ENCODE results near the gene MYL2.

- TF ChIP-seq CTCF (IDR thresholded peaks at IDR 0.05; ENCODE audit: insufficient read depth, low read depth, low read length), result no peak
- TF ChIP-seq EZH2 (IDR thresholded peaks at IDR 0.05; ENCODE audit: insufficient read depth, low read length), result no peak
Observed at GRCh38 chr12:110960795-110961194, 40.4 kb upstream of the MYL2 start.
